PC-3 (cell line): ENCODE data around the gene CDK10. TPM values are rescaled to one million over a fixed set of nuclear protein-coding genes. Genes with fewer than 3 reads are reported as not detected.
"Not testable (repeated sequence)": the region's sequence is repeated elsewhere in the genome, so short reads cannot be mapped to it uniquely, and the experiment has no call there.

Experiments
- ATAC-seq: fragments of 200-7000 bp; cut with Tn5 transposase; 2 replicates; pipeline ENCODE4 v1.9.1; 2020; ENCODE audit warnings: mild to moderate bottlenecking, moderate library complexity
- BruUV-seq: library from RNA; stranded (reverse); fragments of 400-500 nt; replicated peaks from 2 replicates; lab custom pipeline; 2021; lab: Mats Ljungman, UMichigan
- CTCF ChIA-PET: fragments of 300-600 bp; sonication (Branson Sonifier 250); formaldehyde crosslinking; loops from one replicate; lab custom pipeline; 2022; ENCODE audit warnings: antibody characterized with exemption; lab: Charles Lee
- POLR2A ChIA-PET: fragments of 300-600 bp; sonication (Branson Sonifier 250); formaldehyde crosslinking; loops from one replicate; lab custom pipeline; 2022; ENCODE audit warnings: antibody characterized with exemption; ENCODE audit not compliant: unreplicated experiment; lab: Charles Lee
- DNase-seq: peaks from one replicate; pipeline ENCODE4 v3.0.0-alpha.2; 2015
- H2AFZ ChIP-seq: fragments of 300-600 bp; sonication (generic); 2 replicates; pipeline ENCODE4 v1.6.0; 2016; ENCODE audit warnings: antibody characterized with exemption, low read length
- H3F3A ChIP-seq: fragments of 300-600 bp; sonication (generic); one replicate; pipeline ENCODE4 v1.6.0; 2017; ENCODE audit warnings: antibody characterized with exemption, low read length, control low read depth, mild to moderate bottlenecking; ENCODE audit not compliant: unreplicated experiment
- H3K27ac ChIP-seq: fragments of 300-600 bp; sonication (generic); 2 replicates; pipeline ENCODE4 v1.5.1; 2016; ENCODE audit warnings: mild to moderate bottlenecking, low read length
- H3K27me3 ChIP-seq: fragments of 300-600 bp; sonication (generic); 2 replicates; pipeline ENCODE4 v1.6.1; 2016; ENCODE audit warnings: low read length, mixed read lengths
- H3K36me3 ChIP-seq: fragments of 300-600 bp; sonication (generic); 2 replicates; pipeline ENCODE4 v1.6.1; 2016; ENCODE audit warnings: low read depth, mixed run types, low read length, mixed read lengths
- H3K4me1 ChIP-seq: fragments of 300-600 bp; sonication (generic); 2 replicates; pipeline ENCODE4 v1.5.1; 2016; ENCODE audit warnings: low read length; ENCODE audit not compliant: insufficient read depth
- H3K4me2 ChIP-seq: fragments of 300-600 bp; sonication (generic); 2 replicates; pipeline ENCODE4 v1.6.0; 2016; ENCODE audit warnings: low read length
- H3K4me3 ChIP-seq: fragments of 300-600 bp; sonication (generic); 2 replicates; pipeline ENCODE4 v1.5.1; 2016; ENCODE audit warnings: mild to moderate bottlenecking, low read length, mixed read lengths
- H3K79me2 ChIP-seq: fragments of 300-600 bp; sonication (generic); 2 replicates; pipeline ENCODE4 v1.6.1; 2017; ENCODE audit warnings: low read length, mixed read lengths
- H3K9ac ChIP-seq: fragments of 300-600 bp; sonication (generic); 2 replicates; pipeline ENCODE4 v1.6.0; 2016; ENCODE audit warnings: mild to moderate bottlenecking, low read length
- H3K9me2 ChIP-seq: fragments of 300-600 bp; sonication (generic); replicated peaks from 2 replicates; pipeline ENCODE4 v1.6.1; 2016; ENCODE audit warnings: mixed run types, low read length, mixed read lengths
- H3K9me3 ChIP-seq: fragments of 300-600 bp; sonication (generic); 2 replicates; pipeline ENCODE4 v1.6.1; 2016; ENCODE audit warnings: low read length, mixed read lengths
- H4K20me1 ChIP-seq: fragments of 300-600 bp; sonication (generic); 2 replicates; pipeline ENCODE4 v1.6.1; 2016; ENCODE audit warnings: low read length, mixed read lengths
- CTCF ChIP-seq: fragments of 300-600 bp; sonication (generic); conservative IDR thresholded peaks from 2 replicates; pipeline ENCODE4 v1.5.1; 2017; ENCODE audit warnings: antibody characterized with exemption, low read depth, mild to moderate bottlenecking, low read length
- EZH2 ChIP-seq: fragments of 300-600 bp; sonication (generic); IDR thresholded peaks from one replicate; pipeline ENCODE4 v1.6.1; 2017; ENCODE audit warnings: antibody characterized with exemption, mild to moderate bottlenecking, low read length; ENCODE audit not compliant: unreplicated experiment
- EZH2phosphoT487 ChIP-seq: fragments of 300-600 bp; sonication (generic); IDR thresholded peaks from 2 replicates; pipeline ENCODE4 v1.6.1; 2018; ENCODE audit warnings: mild to moderate bottlenecking, antibody characterized with exemption, low read length, borderline replicate concordance
- intact Hi-C: fragments of 100-400 bp; cut with micrococcal nuclease; formaldehyde crosslinking; loops from 2 replicates; pipeline ENCODE4 v1.9.0; 2023
- total RNA-seq: library from RNA; depleted of rRNA; stranded (reverse); fragments of >200 nt; gene quantifications from 2 replicates; pipeline ENCODE4 v1.2.3, GENCODE V29; 2014

The CDK10 gene
- total RNA-seq, 1 experiment from 2014 or later: 50.0 TPM

- TF ChIP-seq EZH2 (no peak), EZH2phosphoT487 (no peak), CTCF (no peak)
- Histone ChIP-seq H3K27ac (no peak overlapping the region), H3K79me2 (peaks cover 13% of the 10 kb centered on the region), H3K4me2 (no peak overlapping the region), H3K4me1 (no peaks in the 10 kb centered on the region), H2AFZ (no peak overlapping the region), H3K9ac (no peak overlapping the region), H3K27me3 (no peaks in the 10 kb centered on the region), H3F3A (no peaks in the 10 kb centered on the region), H3K9me2 (no peaks in the 10 kb centered on the region), H3K36me3 (peaks cover 2% of the 10 kb centered on the region; the same call in 1 of the 2 replicates), H4K20me1 (no peaks in the 10 kb centered on the region), H3K4me3 (no peak overlapping the region), H3K9me3 (no peaks in the 10 kb centered on the region)
- no peak for ATAC-seq
- ChIA-PET POLR2A (no interaction called here), CTCF (no interaction called here)
- intact Hi-C loops: no loop called here
- BruUV-seq: no TSS peak
- no peak for DNase-seq
These were observed 6.8 kb downstream of the CDK10 start for GRCh38 chr16:89693289-89693731.

- Histone ChIP-seq H3K4me2 (no peak overlapping the region), H3K27me3 (no peaks in the 10 kb centered on the region), H3K9me2 (no peaks in the 10 kb centered on the region), H3K4me3 (no peak overlapping the region), H3K36me3 (no peaks in the 10 kb centered on the region; the same call in 1 of the 2 replicates), H4K20me1 (no peaks in the 10 kb centered on the region), H3K27ac (no peak overlapping the region), H2AFZ (no peak overlapping the region), H3K79me2 (peaks cover 6% of the 10 kb centered on the region; the same call in 1 of the 2 replicates), H3F3A (no peaks in the 10 kb centered on the region), H3K4me1 (no peaks in the 10 kb centered on the region), H3K9me3 (no peaks in the 10 kb centered on the region), H3K9ac (no peak overlapping the region)
- ChIA-PET POLR2A (no interaction called here), CTCF (no interaction called here)
- no TSS peak for BruUV-seq
- ATAC-seq (no peak), DNase-seq (no peak)
- intact Hi-C loops: no loop called here
- TF ChIP-seq CTCF (no peak), EZH2phosphoT487 (no peak), EZH2 (no peak)
These were observed 7.7 kb downstream of the CDK10 start for GRCh38 chr16:89693931-89694783.

- H3F3A ChIP-seq, H4K20me1 ChIP-seq, H3K9me3 ChIP-seq, H3K79me2 ChIP-seq, H3K4me2 ChIP-seq, H3K27ac ChIP-seq, ATAC-seq, DNase-seq, H3K9me2 ChIP-seq, intact Hi-C loops, H3K9ac ChIP-seq, H2AFZ ChIP-seq, POLR2A ChIA-PET, BruUV-seq, H3K4me3 ChIP-seq, H3K27me3 ChIP-seq, H3K36me3 ChIP-seq, CTCF ChIA-PET, H3K4me1 ChIP-seq: not testable (repeated sequence)
These were observed 8.2 kb downstream of the CDK10 start for GRCh38 chr16:89694784-89695085.
